ENCODE data around the gene TTC31.
"Not testable (repeated sequence)": the region's sequence is repeated elsewhere in the genome, so short reads cannot be mapped to it uniquely, and the experiment has no call there.

DNA sequence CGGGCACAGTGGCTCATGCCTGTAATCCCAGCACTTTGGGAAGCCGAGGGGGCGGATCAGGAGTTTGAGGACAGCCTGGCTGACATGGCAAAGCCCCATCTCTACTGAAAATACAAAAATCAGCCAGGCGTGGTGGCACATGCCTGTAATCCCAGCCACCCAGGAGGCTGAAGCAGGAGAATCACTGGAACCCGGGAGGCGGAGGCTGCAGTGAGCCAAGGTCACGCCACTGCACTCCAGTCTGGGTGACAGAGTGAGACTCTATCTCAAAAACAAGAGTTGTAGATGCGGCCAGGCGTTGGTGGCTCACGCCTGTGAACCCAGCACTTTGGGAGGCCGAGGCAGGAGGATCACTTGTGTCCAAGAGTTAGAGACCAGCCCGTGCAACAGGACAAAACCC lies 12.1 kb upstream of the TTC31 start:
- TF ChIP-seq, protein P1, sequence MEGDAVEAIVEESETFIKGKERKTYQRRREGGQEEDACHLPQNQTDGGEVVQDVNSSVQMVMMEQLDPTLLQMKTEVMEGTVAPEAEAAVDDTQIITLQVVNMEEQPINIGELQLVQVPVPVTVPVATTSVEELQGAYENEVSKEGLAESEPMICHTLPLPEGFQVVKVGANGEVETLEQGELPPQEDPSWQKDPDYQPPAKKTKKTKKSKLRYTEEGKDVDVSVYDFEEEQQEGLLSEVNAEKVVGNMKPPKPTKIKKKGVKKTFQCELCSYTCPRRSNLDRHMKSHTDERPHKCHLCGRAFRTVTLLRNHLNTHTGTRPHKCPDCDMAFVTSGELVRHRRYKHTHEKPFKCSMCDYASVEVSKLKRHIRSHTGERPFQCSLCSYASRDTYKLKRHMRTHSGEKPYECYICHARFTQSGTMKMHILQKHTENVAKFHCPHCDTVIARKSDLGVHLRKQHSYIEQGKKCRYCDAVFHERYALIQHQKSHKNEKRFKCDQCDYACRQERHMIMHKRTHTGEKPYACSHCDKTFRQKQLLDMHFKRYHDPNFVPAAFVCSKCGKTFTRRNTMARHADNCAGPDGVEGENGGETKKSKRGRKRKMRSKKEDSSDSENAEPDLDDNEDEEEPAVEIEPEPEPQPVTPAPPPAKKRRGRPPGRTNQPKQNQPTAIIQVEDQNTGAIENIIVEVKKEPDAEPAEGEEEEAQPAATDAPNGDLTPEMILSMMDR (IDR thresholded peaks at IDR 0.05), result not testable (repeated sequence)
- TF ChIP-seq POLR2A, POLR2AphosphoS5, EP300 (IDR thresholded peaks at IDR 0.05): not testable (repeated sequence)

All from suprapubic skin (tissue), 4 donors.